GM12864 (cell line): Measurements from ENCODE around the gene RBM43.
"Not testable (repeated sequence)": the region's sequence is repeated elsewhere in the genome, so short reads cannot be mapped to it uniquely, and the experiment has no call there.

ENCODE experiments used
- DNase-seq: peaks from one replicate; pipeline ENCODE4 v3.0.0-alpha.2; 2011; ENCODE audit warnings: low read depth
- H3K4me3 ChIP-seq: 2 replicates; pipeline ENCODE4 v1.5.1; 2011; ENCODE audit warnings: mild to moderate bottlenecking, low read depth, low read length, control low read depth
- TF ChIP-seq, protein P1 (sequence below): IDR thresholded peaks from 2 replicates; pipeline ENCODE4 v1.5.1; 2011; ENCODE audit warnings: low read depth, mild to moderate bottlenecking, moderate library complexity, low read length, control low read depth, inconsistent platforms; ENCODE audit errors: missing control alignments

Gene RBM43

GRCh38 chr2:151261231-151261976 is at the start of gene RBM43:
RBM43 (minus strand) TSS chr2:151261863; CDS start chr2:151261727, 136 bp downstream.
- DNase-seq = peak; percentile 85
- peak within 1 kb of the TSS; percentile 75 for H3K4me3 ChIP-seq
- TF ChIP-seq, protein P1, sequence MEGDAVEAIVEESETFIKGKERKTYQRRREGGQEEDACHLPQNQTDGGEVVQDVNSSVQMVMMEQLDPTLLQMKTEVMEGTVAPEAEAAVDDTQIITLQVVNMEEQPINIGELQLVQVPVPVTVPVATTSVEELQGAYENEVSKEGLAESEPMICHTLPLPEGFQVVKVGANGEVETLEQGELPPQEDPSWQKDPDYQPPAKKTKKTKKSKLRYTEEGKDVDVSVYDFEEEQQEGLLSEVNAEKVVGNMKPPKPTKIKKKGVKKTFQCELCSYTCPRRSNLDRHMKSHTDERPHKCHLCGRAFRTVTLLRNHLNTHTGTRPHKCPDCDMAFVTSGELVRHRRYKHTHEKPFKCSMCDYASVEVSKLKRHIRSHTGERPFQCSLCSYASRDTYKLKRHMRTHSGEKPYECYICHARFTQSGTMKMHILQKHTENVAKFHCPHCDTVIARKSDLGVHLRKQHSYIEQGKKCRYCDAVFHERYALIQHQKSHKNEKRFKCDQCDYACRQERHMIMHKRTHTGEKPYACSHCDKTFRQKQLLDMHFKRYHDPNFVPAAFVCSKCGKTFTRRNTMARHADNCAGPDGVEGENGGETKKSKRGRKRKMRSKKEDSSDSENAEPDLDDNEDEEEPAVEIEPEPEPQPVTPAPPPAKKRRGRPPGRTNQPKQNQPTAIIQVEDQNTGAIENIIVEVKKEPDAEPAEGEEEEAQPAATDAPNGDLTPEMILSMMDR = no peak

DNA sequence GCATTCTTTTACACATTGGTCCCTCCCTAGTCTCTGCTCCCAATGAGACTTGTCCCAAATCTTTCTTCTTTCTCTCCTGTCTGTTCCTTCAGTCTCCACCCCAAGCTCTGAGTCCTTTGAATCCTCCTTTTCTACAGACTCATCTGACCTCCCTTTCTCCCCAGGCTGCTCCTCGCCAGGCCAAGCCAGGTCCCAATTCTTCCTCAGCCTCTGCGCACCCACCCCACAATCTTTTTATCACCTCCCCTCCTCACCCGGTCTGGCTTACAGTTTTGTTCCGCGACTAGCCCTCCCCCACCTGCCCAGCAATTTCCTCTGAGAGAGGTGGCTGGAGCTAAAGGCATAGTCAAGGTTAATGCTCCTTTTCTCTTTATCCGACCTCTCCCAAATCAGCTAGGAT is 48.6 kb upstream of the RBM43 start:
- DNase-seq, H3K4me3 ChIP-seq: not testable (repeated sequence)

- no peak for DNase-seq
- no peak overlapping the region for H3K4me3 ChIP-seq
- TF ChIP-seq, protein P1 = no peak
Observed at GRCh38 chr2:151306621-151307020, 45.0 kb upstream of the RBM43 start.

GRCh38 chr2:151305129-151305691 is 43.5 kb upstream of the RBM43 start:
- TF ChIP-seq, protein P1 = no peak
- no peak overlapping the region for H3K4me3 ChIP-seq
- DNase-seq = no peak

- no peak for DNase-seq
- TF ChIP-seq, protein P1 = no peak
- H3K4me3 ChIP-seq = no peak overlapping the region
Observed at GRCh38 chr2:151302879-151303278, 41.2 kb upstream of the RBM43 start.

GRCh38 chr2:151302404-151302803 is 40.7 kb upstream of the RBM43 start:
- no peak for DNase-seq
- TF ChIP-seq, protein P1 = no peak
- no peak overlapping the region for H3K4me3 ChIP-seq

GRCh38 chr2:151299920-151300539 is 38.4 kb upstream of the RBM43 start:
- DNase-seq = no peak
- no peak overlapping the region for H3K4me3 ChIP-seq
- TF ChIP-seq, protein P1 = no peak
